ENCODE results near the gene H1-8.
"Not testable (repeated sequence)": the region's sequence is repeated elsewhere in the genome, so short reads cannot be mapped to it uniquely, and the experiment has no call there.

Gene H1-8

DNA sequence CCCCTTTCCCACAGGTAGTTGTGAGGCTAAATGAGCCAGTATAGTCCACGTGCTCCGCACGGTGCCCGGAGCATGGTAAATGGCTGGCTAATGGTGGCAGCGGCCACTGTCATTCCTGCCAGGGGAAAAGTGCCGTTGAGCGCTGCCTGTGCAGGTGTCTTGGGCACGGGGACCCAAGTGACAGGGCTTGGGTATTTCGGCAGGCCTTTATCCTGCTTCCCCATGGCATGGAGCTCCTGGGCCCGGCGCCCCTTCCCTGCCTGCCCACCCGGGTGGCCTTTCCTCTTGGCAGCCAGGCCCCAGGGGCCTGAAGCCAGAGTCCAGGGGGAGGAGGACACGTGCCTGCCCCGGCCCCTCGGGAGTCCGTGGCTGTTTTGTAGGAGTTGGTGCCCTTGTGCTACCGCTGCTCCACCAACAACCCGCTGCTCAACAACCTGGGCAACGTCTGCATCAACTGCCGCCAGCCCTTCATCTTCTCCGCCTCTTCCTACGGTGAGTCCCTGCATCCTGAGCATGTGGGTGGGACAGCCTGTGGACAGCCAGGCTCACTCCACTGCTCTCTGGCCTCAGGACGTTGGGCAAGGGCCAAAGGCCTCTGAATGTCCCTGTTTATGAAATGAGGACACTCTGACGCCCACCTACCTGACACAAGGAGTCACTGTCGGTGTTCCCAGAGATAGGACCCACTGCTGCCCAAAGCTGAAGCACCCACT lies 27.7 kb upstream of the H1-8 start:
- not testable (repeated sequence) for DNase-seq

DNA sequence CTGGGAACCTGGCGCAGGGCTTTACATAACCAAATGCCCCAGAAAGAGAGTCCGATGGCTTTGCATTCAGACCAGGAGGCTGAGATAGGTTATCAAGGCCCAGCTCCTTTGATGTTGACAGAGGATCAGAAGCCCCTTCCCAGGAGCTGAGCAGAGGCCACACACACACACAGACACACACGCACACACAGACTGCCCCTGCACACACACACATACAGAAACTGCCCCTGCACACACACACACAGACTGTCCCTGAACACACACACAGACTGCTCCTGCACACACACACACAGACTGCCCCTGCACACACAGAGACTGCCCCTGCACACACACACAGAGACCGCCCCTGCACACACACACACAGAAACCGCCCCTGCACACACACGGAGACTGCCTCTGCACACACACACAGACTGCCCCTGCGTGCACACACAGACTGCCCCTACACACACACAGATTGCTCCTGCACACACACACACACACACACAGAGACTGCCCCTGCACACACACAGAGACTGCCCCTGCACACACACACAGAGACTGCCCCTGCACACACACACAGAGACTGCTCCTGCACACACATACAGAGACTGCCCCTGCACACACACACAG lies 27.0 kb upstream of the H1-8 start:
- DNase-seq, result not testable (repeated sequence)

DNA sequence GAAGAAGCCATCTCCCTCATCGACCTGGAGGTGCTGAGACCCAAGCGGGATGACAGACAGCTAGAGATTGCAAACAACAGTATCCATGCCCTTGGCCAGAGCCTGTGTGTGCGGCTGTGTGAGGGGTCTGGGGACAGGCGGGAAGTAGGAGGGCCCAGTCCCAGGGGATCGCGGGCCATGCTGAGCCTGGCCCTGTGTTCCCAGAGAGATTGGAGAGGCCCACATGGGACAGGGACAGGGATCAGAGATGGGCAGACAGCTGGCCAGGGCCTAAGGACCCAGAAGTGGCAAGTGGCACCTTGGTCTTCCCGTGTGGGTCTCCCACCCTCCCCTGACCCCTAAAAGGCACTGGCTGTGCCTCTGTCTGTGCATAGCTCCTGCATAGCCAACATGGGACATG lies 25.5 kb upstream of the H1-8 start:
- DNase-seq, result no peak

DNA sequence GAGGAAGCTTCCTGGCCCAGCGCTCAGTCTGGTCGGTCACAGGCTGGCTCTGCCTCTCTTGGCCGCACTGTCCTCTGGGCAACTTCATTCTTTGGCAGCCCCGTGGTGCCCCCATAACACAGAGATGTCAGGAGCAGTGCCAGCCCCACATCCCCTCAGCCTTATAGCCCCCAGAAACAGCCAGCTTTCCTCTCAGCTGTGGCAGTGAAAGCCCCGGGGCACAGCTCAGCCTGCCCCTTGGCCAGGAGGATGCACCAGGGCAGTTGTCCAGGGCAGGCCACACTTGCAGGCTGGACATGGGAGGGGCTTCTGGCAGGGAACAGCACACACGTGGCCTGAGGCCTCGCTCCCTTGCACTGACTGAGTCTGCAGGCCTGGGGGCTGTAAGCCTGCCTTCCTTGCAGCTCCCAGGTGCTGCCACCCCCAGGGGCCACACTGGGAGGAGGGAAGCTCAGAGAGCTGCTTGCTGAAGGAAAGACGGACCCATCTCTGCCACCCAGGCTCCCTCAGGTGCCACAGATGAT lies 24.9 kb upstream of the H1-8 start:
- no peak for DNase-seq

DNA sequence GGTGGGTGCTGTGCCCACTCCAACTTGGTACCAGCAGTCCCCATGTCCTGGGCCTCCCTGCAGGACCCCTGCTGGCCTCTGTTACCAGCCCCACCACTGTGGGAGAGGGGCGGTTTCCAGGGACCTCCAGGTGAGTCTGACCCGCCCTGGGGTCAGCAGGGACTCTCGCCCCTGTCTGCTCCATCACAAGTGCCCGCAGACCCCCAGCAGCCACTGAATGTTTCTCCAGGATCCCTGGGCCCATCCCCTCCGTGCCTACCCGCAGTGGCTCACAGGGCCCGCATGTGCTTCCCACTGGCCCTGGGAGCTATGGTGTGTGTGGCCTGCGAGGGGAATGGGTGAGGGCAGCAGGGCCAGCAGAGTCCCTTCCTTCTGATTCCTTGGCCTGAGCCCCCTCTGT lies 24.4 kb upstream of the H1-8 start:
- DNase-seq, result no peak

DNA sequence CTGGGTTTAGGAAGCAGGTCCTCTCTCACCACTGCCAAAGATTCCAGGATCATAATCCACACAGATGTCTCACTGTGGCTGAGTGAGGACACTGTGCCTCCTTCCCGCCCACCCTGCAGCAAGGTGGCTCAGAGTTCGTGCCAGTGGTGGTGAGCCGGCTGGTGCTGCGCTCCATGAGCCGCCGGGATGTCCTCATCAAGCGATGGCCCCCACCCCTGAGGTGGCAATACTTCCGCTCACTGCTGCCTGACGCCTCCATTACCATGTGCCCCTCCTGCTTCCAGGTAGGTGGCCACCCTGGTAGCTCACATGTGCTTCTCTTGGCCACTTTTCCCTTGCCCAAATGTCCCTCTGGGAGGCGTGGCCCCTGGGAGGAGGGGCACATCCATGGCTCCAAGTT lies 23.5 kb upstream of the H1-8 start:
- no peak for DNase-seq

DNA sequence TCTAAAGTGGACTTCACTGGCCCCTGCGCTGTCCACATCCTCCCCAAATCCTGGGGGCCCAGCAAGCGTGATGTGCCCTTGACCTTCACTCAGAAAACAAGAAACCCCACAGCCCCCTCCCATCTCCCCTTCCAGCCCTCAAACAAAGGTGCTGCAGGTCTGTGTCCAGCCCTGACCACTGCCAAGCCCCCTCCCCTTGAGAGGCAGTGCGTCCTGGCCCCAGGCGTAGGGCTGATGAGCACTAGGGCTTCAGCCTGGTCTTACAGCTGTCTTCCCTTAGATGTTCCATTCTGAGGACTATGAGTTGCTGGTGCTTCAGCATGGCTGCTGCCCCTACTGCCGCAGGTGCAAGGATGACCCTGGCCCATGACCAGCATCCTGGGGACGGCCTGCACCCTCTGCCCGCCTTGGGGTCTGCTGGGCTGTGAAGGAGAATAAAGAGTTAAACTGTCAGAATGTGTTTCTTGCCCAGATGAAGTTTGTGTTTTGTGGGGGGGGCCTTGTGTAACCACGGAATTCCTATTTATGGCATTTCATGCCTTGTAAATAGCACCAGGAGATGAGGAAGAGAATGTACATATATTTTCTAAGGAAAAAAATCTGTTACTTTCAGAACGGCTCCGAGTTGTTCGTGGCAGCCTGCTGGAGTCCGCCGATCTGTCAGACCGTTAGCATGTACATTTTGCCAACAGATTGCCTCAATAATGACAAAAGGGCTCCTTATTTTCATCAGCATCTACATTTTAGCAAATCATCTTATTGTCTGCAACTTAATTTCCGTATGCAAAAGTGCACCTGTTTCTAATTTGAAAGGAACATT lies 22.9 kb upstream of the H1-8 start:
- DNase-seq, result no peak

DNA sequence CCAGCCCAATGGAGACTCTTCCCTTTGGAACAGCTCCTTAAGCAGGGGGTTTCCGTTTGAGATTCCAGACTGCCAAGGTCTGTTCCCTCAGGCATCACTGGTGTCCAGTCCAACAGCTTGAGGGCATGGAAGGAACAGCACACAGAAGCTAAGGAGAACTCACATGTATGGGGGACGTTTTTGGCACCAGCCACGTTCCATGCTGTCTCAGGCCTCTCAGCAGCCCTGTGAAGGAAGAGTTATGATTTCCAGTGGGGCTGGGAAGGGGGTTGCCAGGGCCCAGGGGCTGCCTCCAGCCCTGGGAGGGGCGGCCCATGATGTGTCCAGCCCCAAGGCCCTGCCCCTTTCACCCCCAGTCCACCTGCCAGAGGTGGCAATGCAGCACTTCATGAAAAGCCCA lies 22.0 kb upstream of the H1-8 start:
- DNase-seq, result no peak

DNA sequence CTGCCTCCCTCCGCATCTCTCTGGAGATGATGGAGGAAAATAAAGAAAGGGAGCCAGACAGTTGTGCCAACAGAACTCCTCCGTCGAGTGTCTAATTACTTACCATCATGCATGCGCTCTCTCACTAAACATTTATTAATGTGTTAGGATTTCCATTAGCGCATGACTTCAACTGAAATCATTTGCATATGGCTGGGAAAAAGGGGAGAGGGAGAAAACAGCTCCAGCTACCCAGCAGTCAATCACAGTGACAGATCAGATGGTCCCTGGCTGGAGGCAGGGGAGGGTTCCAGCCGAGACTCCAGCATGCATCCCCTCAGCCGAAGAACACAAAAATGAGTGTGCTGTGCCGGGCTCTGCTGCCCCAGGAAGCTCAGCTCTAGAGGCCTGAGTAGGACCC lies 21.4 kb upstream of the H1-8 start:
- DNase-seq, result no peak

DNA sequence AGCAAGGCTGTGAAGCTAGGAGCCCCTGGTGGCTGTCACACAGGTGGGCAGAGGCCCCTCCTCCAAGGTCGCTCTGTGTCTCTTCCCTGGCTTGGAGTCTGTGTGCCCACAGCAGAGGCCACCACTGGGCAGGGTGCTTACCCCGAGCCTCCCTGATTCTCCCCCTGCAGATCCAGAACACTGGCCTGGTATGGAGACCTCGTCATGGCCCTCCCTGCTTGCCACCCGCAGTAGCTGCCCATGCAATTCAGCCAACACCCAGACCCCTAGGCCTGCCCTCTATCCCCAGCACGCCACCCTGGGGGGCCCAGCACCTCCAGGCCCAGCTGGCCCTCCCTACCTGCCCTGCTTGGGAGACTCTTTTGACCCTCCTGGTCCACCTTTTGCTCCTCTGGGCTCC lies 20.0 kb upstream of the H1-8 start:
- no peak for DNase-seq

DNA sequence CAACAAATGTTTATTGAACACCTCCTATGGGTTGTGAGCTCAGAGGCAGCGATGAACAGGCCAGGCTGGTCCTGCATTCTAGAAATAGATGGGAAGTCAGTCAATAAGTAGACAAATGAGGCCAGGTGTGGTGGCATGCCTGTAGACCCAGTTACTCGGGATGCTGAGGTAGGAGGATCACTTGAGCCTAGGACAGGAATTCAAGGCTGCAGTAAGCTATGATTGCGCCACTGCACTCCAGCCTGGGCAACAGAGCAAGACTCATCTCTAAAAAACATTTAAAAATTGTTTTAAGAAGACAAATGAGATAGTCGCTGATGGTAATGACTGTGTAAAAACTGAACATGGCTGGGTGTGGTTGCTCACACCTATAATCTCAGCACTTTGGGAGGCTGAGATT lies 18.9 kb upstream of the H1-8 start:
- DNase-seq, result no peak

DNA sequence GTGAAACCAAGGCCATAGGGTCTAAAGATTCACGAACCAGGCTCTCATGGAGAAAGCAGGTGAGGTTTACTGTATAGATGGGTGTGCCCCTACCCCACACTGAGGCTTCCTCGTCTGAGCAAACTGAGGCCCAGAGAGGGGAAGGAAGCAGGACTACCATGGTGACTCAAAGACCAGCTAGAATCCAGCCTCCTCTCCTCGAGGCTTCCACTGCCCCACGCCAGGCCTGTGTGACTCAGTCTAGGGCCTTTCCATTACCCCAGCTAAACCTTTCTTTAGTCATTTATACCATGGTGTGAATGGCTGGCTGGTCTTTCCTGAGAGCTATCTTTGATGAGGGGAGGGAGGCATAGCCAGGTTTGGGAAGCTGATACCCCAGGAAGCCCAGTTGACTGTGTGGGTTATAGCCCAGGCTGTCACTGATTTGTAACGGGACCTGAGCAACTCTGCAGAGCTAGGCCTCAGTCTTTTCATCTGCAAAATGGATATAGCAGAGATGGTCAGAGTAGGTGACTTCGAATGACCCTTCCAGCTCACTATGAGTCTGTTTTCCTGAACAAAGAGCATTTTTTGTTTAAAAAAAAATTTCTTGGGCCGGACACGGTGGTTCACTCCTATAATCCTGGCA lies 17.5 kb upstream of the H1-8 start:
- DNase-seq, result no peak

DNA sequence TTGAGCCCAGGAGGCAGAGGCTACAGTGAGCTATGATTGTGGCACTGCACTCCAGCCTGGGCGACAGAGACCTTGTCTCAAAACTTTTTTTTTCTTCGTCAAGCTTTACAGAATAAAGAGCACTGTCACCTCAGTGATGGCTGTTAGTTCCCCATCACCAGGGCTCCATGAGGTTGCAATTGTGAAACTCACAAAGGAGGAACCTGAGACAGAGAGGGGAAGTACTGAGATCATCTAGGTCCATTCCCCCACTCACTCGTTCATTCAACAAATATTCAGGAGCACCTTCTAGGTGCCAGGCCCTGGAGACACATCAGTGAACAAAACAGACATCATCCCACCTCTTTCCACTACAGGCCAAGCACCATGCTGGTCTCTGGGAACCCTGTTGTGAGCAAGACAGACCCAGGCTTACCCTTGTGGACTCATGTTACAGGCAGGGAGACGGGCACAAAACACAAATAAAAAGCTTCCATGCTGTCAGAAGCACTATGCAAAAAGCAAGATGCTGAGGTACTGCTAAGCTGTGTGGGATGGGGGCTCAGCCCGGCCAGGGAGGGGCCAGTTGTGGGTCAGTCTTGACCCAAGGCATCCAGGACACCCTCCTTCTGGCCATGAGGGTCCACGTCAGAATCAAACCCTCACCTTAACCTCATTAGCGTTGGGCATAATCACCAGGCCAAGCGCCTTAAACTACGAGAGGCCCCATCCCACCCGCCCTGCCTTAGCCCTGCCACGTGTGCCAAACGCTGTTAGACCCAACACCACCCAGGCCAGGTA lies 16.7 kb upstream of the H1-8 start:
- DNase-seq, result no peak

DNA sequence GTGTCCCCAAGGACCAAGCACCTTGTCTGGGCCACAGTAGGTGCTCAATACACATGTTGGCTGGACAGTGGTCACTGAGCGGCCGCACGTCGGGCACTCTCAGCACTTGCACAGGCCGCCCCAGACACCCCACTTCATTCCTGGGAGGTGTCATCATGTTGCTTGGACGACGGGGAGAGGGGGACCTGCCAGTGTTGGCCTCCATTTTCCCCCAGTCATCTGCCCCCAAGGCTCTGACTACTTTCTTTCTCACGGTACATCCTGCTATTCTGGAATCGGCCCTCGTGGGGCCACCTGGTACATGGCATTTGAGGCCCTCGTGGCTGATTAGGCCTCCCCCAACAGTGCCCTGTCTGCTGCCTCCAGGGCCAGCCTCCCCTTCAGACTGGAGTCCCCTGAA lies 15.7 kb upstream of the H1-8 start:
- no peak for DNase-seq

DNA sequence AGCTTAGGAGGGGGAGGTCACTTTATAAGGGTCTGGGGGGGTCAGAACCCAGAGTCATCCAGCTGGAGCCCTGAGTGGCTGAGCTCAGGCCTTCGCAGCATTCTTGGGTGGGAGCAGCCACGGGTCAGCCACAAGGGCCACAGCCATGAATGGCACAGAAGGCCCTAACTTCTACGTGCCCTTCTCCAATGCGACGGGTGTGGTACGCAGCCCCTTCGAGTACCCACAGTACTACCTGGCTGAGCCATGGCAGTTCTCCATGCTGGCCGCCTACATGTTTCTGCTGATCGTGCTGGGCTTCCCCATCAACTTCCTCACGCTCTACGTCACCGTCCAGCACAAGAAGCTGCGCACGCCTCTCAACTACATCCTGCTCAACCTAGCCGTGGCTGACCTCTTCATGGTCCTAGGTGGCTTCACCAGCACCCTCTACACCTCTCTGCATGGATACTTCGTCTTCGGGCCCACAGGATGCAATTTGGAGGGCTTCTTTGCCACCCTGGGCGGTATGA lies 14.3 kb upstream of the H1-8 start, which contains the start of gene RHO:
TSS of gene RHO (plus strand) at position 51 of the 512 bp plus-strand sequence. CDS start at position 146, 95 bp downstream.
- no peak for DNase-seq

DNA sequence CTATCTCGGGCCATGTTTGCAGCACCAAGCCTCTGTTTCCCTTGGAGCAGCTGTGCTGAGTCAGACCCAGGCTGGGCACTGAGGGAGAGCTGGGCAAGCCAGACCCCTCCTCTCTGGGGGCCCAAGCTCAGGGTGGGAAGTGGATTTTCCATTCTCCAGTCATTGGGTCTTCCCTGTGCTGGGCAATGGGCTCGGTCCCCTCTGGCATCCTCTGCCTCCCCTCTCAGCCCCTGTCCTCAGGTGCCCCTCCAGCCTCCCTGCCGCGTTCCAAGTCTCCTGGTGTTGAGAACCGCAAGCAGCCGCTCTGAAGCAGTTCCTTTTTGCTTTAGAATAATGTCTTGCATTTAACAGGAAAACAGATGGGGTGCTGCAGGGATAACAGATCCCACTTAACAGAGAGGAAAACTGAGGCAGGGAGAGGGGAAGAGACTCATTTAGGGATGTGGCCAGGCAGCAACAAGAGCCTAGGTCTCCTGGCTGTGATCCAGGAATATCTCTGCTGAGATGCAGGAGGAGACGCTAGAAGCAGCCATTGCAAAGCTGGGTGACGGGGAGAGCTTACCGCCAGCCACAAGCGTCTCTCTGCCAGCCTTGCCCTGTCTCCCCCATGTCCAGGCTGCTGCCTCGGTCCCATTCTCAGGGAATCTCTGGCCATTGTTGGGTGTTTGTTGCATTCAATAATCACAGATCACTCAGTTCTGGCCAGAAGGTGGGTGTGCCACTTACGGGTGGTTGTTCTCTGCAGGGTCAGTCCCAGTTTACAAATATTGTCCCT lies 13.4 kb upstream of the H1-8 start:
- no peak for DNase-seq

DNA sequence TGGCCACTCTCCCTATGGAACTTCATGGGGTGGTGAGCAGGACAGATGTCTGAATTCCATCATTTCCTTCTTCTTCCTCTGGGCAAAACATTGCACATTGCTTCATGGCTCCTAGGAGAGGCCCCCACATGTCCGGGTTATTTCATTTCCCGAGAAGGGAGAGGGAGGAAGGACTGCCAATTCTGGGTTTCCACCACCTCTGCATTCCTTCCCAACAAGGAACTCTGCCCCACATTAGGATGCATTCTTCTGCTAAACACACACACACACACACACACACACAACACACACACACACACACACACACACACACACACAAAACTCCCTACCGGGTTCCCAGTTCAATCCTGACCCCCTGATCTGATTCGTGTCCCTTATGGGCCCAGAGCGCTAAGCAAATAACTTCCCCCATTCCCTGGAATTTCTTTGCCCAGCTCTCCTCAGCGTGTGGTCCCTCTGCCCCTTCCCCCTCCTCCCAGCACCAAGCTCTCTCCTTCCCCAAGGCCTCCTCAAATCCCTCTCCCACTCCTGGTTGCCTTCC lies 12.7 kb upstream of the H1-8 start:
- DNase-seq, result no peak

DNA sequence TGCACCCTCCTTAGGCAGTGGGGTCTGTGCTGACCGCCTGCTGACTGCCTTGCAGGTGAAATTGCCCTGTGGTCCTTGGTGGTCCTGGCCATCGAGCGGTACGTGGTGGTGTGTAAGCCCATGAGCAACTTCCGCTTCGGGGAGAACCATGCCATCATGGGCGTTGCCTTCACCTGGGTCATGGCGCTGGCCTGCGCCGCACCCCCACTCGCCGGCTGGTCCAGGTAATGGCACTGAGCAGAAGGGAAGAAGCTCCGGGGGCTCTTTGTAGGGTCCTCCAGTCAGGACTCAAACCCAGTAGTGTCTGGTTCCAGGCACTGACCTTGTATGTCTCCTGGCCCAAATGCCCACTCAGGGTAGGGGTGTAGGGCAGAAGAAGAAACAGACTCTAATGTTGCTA lies 12.2 kb upstream of the H1-8 start:
- no peak for DNase-seq

DNA sequence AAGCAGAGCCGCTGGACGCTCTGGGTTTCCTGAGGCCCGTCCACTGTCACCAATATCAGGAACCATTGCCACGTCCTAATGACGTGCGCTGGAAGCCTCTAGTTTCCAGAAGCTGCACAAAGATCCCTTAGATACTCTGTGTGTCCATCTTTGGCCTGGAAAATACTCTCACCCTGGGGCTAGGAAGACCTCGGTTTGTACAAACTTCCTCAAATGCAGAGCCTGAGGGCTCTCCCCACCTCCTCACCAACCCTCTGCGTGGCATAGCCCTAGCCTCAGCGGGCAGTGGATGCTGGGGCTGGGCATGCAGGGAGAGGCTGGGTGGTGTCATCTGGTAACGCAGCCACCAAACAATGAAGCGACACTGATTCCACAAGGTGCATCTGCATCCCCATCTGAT lies 11.3 kb upstream of the H1-8 start:
- DNase-seq, result no peak

DNA sequence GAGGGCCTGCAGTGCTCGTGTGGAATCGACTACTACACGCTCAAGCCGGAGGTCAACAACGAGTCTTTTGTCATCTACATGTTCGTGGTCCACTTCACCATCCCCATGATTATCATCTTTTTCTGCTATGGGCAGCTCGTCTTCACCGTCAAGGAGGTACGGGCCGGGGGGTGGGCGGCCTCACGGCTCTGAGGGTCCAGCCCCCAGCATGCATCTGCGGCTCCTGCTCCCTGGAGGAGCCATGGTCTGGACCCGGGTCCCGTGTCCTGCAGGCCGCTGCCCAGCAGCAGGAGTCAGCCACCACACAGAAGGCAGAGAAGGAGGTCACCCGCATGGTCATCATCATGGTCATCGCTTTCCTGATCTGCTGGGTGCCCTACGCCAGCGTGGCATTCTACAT lies 10.7 kb upstream of the H1-8 start:
- DNase-seq, result no peak

DNA sequence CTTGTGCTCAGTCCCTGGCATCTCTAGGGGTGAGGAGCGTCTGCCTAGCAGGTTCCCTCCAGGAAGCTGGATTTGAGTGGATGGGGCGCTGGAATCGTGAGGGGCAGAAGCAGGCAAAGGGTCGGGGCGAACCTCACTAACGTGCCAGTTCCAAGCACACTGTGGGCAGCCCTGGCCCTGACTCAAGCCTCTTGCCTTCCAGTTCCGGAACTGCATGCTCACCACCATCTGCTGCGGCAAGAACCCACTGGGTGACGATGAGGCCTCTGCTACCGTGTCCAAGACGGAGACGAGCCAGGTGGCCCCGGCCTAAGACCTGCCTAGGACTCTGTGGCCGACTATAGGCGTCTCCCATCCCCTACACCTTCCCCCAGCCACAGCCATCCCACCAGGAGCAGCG lies 9.6 kb upstream of the H1-8 start:
- DNase-seq, result no peak

All from central memory CD4-positive, alpha-beta T cell (primary cell).